Lower leg skin (tissue), 4 donors: ENCODE results near the gene TOGARAM2. TPM values are rescaled to one million over a fixed set of nuclear protein-coding genes. Genes with fewer than 3 reads are reported as not detected.

Experiments
- DNase-seq, 2 donors: peaks; one replicate each; pipeline ENCODE4 v3.0.0-alpha.2; 2019; ENCODE audit warnings: low spot score in 2 of 2
- H3K4me3 ChIP-seq: fragments of 200-600 bp; sonication (generic); 2 replicates; pipeline ENCODE4 v1.5.1; 2017; ENCODE audit warnings: mild to moderate bottlenecking, low read depth; ENCODE audit not compliant: poor library complexity, severe bottlenecking
- POLR2A ChIP-seq, 2 donors: fragments of 450-650 bp; IDR thresholded peaks; one replicate each; pipeline ENCODE4 v1.6.1; 2016 to 2017; ENCODE audit warnings: antibody characterized with exemption in 2 of 2, mild to moderate bottlenecking in 1 of 2, moderate library complexity in 1 of 2
- WGBS, 2 donors: methylation state at CpG; one replicate each; pipeline ENCODE4 v1.1.5; 2018; 5-methylcytosine and 5-hydroxymethylcytosine counted together
- intact Hi-C: fragments of 100-400 bp; cut with DNase I; formaldehyde crosslinking; loops from one replicate; pipeline ENCODE4 v1.15.0; 2023; ENCODE audit warnings: low total_unique reads
- total RNA-seq, 4 donors: library from RNA; depleted of rRNA; stranded (reverse); fragments of >200 nt; gene quantifications; one replicate each; pipeline ENCODE4 v1.1.0, GENCODE V29; 2016
- TF ChIP-seq, protein P1 (sequence below), 3 donors: fragments of 450-650 bp; IDR thresholded peaks; one replicate each; pipeline ENCODE4 v1.5.1; 2016; ENCODE audit warnings: antibody characterized with exemption in 3 of 3, mild to moderate bottlenecking in 3 of 3, moderate library complexity in 2 of 3

The TOGARAM2 gene
- total RNA-seq, 4 donors from 2014 or later, result 0.17 to 5.1 (median 1.7) TPM

DNA sequence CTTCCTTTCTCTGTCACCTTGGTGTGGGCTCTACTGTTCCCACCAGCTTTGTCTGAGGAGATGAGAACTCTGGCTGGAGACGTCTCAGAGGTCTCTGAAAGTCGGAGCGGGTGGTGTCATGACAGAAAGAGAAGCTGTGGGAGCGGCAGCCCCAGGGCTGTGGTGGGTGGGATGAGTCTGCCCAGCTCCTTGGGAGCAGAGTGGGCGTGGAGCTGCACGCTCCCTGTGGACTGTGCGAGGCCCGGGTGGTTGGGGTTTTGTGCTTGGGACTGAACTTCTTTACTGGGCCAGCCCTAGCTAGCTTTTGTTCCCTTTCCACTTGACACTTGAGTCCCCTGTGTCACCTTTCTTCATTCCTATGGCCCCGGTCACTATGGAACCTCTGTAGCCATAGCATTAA, 10.4 kb downstream of the TOGARAM2 start:
- WGBS, 2 donors, result 59 to 60% methylated on average over 5 to 9 of the region's 9 CpGs
- no peak overlapping the region for H3K4me3 ChIP-seq
- DNase-seq, result no peak
- intact Hi-C loops, result no loop called here
- no peak for TF ChIP-seq POLR2A (IDR thresholded peaks at IDR 0.05)
- TF ChIP-seq, protein P1, sequence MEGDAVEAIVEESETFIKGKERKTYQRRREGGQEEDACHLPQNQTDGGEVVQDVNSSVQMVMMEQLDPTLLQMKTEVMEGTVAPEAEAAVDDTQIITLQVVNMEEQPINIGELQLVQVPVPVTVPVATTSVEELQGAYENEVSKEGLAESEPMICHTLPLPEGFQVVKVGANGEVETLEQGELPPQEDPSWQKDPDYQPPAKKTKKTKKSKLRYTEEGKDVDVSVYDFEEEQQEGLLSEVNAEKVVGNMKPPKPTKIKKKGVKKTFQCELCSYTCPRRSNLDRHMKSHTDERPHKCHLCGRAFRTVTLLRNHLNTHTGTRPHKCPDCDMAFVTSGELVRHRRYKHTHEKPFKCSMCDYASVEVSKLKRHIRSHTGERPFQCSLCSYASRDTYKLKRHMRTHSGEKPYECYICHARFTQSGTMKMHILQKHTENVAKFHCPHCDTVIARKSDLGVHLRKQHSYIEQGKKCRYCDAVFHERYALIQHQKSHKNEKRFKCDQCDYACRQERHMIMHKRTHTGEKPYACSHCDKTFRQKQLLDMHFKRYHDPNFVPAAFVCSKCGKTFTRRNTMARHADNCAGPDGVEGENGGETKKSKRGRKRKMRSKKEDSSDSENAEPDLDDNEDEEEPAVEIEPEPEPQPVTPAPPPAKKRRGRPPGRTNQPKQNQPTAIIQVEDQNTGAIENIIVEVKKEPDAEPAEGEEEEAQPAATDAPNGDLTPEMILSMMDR (IDR thresholded peaks at IDR 0.05), result no peak

DNA sequence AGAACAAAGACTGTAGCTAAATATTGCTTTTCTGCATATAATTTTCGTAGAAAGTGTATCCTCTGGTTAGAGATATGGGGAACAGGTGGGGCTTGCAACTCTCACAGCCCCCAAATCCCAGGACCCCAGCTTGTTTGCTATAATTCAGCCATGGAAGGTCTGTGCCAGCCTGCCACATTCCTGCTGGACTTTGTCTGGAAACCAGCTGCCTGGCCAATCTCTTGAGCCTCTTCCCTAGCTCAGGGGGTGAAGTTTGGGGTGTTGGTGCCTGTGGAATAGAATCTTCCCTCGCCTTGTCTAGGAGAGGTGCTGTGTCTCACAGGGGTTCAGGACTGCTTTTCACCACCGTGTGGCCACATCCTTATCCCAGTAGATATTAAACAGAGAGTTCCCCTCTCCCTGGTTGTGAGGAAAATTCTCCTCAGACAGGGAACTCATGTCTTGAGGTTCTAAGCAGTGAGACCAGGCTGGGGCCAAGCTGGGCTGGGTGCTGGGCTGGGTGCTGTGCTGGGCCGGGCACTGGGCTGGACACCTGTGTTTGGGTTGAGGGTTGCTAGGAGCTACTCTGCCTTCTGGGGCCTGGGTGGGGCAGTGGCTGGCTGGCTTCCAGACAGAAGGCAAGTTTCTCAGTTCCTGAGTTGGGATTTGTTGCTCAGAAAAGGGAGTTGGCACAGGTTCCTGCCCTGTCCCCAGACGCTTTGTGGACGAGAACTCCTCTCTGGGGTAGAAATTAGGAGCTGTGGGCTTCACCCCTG, 12.3 kb downstream of the TOGARAM2 start:
- no peak for TF ChIP-seq POLR2A (IDR thresholded peaks at IDR 0.05)
- TF ChIP-seq, protein P1 (IDR thresholded peaks at IDR 0.05), result no peak
- WGBS, 2 donors, result 42 to 57% methylated on average over 6 of the region's 6 CpGs
- DNase-seq, result no peak

DNA sequence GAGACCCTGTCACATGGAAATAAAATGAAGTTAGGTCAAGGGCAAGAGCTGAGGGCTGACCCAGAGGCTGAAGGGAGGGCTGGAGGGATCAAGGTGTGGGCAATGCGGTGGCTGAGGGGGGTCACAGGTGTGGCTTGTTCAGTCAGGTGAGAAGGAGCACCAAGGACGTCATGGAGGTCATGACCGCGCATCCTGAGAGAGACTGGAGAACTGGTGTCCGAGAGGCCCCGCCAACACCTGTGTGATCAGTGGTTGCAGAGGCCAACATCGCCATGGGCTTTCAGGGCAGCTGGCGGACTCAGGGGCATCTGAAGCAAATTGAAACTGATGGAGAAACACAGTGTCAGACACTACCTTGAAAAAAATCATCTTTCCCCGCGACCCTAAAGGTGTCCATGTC, 13.0 kb downstream of the TOGARAM2 start:
- no peak for DNase-seq
- intact Hi-C loops, result no loop called here
- TF ChIP-seq POLR2A (IDR thresholded peaks at IDR 0.05), result no peak
- TF ChIP-seq, protein P1 (IDR thresholded peaks at IDR 0.05), result no peak
- WGBS, 2 donors, result 90 to 95% methylated on average over 10 of the region's 10 CpGs
- H3K4me3 ChIP-seq, result no peak overlapping the region

More for the DNA sequence above, 12.3 kb downstream of the TOGARAM2 start:
- no peak overlapping the region for H3K4me3 ChIP-seq
- intact Hi-C loops, result no loop called here

DNA sequence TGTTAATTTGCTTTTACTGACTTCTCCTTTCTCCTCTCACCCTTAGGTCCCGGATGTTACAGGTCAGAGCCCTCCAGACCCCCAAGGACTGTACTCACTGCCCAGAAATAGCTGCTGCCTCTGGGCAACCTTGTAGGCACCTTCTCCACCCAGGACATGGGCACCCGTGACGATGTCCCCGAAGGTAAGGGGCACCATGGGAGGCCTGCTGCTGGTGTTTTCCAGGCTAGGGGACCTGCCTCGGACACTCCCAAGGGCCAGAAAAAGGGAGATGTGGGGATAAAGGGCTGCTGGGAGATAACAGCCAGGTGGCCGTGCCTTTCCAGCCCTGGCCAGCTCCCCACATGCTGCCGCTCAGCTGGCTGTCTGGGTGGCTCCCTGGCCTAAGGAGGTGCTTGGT, 13.6 kb downstream of the TOGARAM2 start:
- DNase-seq, result no peak
- H3K4me3 ChIP-seq, result no peak overlapping the region
- no peak for TF ChIP-seq POLR2A (IDR thresholded peaks at IDR 0.05)
- TF ChIP-seq, protein P1 (IDR thresholded peaks at IDR 0.05), result no peak
- 82 to 90% methylated on average over 7 of the region's 7 CpGs for WGBS, 2 donors
- intact Hi-C loops, result no loop called here

DNA sequence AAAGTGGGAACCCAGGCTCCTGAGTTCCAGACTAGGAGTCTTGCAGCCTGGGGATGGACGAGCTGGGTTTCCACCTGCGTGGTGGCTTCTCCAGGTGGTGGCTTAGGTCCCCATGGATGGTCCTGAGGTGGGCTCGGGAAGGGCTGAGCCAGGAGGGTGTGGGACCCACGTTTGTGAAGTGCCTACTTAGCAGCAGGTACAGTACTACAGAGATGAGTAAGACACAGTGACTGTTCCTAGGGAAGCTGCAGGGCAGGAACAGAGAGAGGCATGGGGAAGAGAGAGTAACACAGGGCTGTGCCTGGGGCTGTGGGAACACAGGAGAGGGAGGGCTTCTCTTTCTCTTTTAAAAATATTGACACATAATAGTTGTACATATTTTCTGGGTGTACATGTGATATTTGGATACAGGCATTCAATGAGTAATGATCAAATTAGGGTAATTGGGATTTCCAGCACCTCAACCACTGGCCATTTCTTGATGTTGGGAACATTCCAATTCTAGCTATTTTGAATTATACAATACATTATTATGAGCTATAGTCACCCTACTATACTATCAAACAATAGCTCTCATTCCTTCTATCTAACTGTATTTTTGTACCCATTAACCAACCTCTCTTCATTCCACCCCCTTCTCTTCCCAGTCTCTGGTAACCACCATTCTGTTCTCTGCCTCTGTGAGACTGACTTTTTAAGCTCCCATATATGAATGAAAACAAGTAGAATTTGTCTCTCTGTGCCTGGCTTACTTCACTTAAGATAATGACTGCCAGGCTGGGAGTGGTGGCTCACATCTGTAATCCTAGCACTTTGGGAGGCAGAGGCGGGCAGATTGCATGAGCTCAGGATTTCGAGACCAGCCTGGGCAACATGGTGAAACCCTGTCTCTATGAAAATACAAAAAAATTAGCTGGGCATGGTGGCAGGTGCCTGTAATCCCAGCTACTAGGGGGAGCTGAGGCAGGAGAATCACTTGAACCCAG, 15.0 kb downstream of the TOGARAM2 start:
- WGBS, 2 donors, result 69 to 71% methylated on average over 6 of the region's 6 CpGs
- no peak overlapping the region for H3K4me3 ChIP-seq
- intact Hi-C loops, result no loop called here
- no peak for DNase-seq
- no peak for TF ChIP-seq POLR2A (IDR thresholded peaks at IDR 0.05)
- TF ChIP-seq, protein P1 (IDR thresholded peaks at IDR 0.05), result no peak
